PC-9 (cell line): ENCODE measurements around the gene CNTNAP2. TPM values are rescaled to one million over a fixed set of nuclear protein-coding genes. Genes with fewer than 3 reads are reported as not detected.

Experiments
- BruUV-seq: library from RNA; stranded (reverse); fragments of 400-500 nt; replicated peaks from 2 replicates; lab custom pipeline; 2021; lab: Mats Ljungman, UMichigan
- CTCF ChIA-PET: fragments of 300-600 bp; sonication (Branson Sonifier 250); formaldehyde crosslinking; loops from one replicate; lab custom pipeline; 2022; ENCODE audit warnings: antibody characterized with exemption; lab: Charles Lee
- POLR2A ChIA-PET: fragments of 300-600 bp; sonication (Branson Sonifier 250); formaldehyde crosslinking; loops from one replicate; lab custom pipeline; 2022; ENCODE audit warnings: antibody characterized with exemption; ENCODE audit not compliant: unreplicated experiment; lab: Charles Lee
- DNase-seq, 2 experiments: peaks; one replicate each; pipeline versions ENCODE4 v3.0.0 to v3.0.0-alpha.2; 2015 to 2022; ENCODE audit warnings: mixed read lengths in 1 of 2
- H2AFZ ChIP-seq: fragments of 200-600 bp; sonication (generic); 2 replicates; pipeline ENCODE4 v1.8.1; 2017; ENCODE audit warnings: antibody characterized with exemption
- H3F3A ChIP-seq: fragments of 200-600 bp; sonication (generic); 2 replicates; pipeline ENCODE4 v1.8.1; 2017; ENCODE audit warnings: antibody characterized with exemption, mild to moderate bottlenecking, low read depth; ENCODE audit not compliant: insufficient read depth
- H3K27ac ChIP-seq: fragments of 200-600 bp; sonication (generic); 2 replicates; pipeline ENCODE4 v1.6.1; 2016; ENCODE audit warnings: mixed run types
- H3K27me3 ChIP-seq: fragments of 200-600 bp; sonication (generic); 2 replicates; pipeline ENCODE4 v1.6.1; 2016; ENCODE audit warnings: low read depth, mixed run types; ENCODE audit not compliant: insufficient read depth
- H3K36me3 ChIP-seq: fragments of 200-600 bp; sonication (generic); 2 replicates; pipeline ENCODE4 v1.6.1; 2016; ENCODE audit warnings: low read depth, mixed run types
- H3K4me1 ChIP-seq: fragments of 200-600 bp; sonication (generic); replicated peaks from 2 replicates; pipeline ENCODE4 v1.6.1; 2016; ENCODE audit warnings: mixed run types; ENCODE audit not compliant: insufficient read depth
- H3K4me2 ChIP-seq: fragments of 200-600 bp; sonication (generic); 2 replicates; pipeline ENCODE4 v1.6.1; 2017; ENCODE audit warnings: mixed run types
- H3K4me3 ChIP-seq: fragments of 200-600 bp; sonication (generic); 2 replicates; pipeline ENCODE4 v1.6.1; 2016; ENCODE audit warnings: mixed run types
- H3K79me2 ChIP-seq: fragments of 200-600 bp; sonication (generic); 2 replicates; pipeline ENCODE4 v1.6.1; 2017; ENCODE audit warnings: low read depth, mixed run types
- H3K9me2 ChIP-seq: fragments of 200-600 bp; sonication (generic); 2 replicates; pipeline ENCODE4 v1.8.1; 2017; ENCODE audit warnings: mild to moderate bottlenecking; ENCODE audit not compliant: insufficient read depth
- H3K9me3 ChIP-seq: fragments of 200-600 bp; sonication (generic); 2 replicates; pipeline ENCODE4 v1.8.1; 2016; ENCODE audit warnings: low read depth; ENCODE audit not compliant: insufficient read depth
- H4K20me1 ChIP-seq: fragments of 200-600 bp; sonication (generic); 2 replicates; pipeline ENCODE4 v1.8.1; 2017; ENCODE audit not compliant: insufficient read depth
- EZH2 ChIP-seq: fragments of 200-600 bp; sonication (generic); IDR thresholded peaks from 2 replicates; pipeline ENCODE4 v1.8.0; 2017; ENCODE audit warnings: antibody characterized with exemption, low read depth
- intact Hi-C: fragments of 100-400 bp; cut with micrococcal nuclease; formaldehyde crosslinking; loops from one replicate; pipeline ENCODE4 v1.10.0; 2022; ENCODE audit not compliant: unreplicated experiment
- total RNA-seq: library from RNA; stranded (reverse); gene quantifications from 2 replicates; pipeline ENCODE4 v1.2.3, GENCODE V29; 2021
- TF ChIP-seq, protein P1 (sequence below): fragments of 200-600 bp; sonication (generic); conservative IDR thresholded peaks from 2 replicates; pipeline ENCODE4 v1.6.1; 2017; ENCODE audit warnings: mixed run types, antibody characterized with exemption, mild to moderate bottlenecking, moderate library complexity

CNTNAP2 gene
- total RNA-seq, 1 experiment from 2014 or later = not detected

DNA sequence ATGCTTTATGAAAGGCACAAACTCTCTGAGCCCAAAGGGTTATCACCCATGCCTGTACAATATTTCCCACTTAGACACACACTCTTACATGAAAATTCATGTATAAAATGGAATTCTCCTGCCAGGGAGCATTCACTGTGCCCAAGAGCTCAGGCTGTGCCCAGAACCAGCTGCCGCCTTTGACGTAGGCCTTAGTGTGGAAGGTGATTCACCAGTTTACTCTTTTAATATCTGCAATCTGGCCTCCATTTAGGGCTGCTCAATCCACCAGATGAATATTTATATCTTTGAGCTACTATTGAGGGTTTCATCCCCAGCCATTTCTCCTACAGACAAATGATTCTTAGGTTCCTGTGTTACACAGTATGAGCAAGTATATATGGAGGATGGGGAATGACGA, 849.7 kb downstream of the CNTNAP2 start:
- TF ChIP-seq, protein P1, sequence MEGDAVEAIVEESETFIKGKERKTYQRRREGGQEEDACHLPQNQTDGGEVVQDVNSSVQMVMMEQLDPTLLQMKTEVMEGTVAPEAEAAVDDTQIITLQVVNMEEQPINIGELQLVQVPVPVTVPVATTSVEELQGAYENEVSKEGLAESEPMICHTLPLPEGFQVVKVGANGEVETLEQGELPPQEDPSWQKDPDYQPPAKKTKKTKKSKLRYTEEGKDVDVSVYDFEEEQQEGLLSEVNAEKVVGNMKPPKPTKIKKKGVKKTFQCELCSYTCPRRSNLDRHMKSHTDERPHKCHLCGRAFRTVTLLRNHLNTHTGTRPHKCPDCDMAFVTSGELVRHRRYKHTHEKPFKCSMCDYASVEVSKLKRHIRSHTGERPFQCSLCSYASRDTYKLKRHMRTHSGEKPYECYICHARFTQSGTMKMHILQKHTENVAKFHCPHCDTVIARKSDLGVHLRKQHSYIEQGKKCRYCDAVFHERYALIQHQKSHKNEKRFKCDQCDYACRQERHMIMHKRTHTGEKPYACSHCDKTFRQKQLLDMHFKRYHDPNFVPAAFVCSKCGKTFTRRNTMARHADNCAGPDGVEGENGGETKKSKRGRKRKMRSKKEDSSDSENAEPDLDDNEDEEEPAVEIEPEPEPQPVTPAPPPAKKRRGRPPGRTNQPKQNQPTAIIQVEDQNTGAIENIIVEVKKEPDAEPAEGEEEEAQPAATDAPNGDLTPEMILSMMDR = no peak
- TF ChIP-seq EZH2 = no peak
- Histone ChIP-seq H2AFZ (no peak overlapping the region), H3K4me2 (no peak overlapping the region), H3K9me2 (no peaks in the 10 kb centered on the region), H3K9me3 (no peaks in the 10 kb centered on the region), H3K79me2 (no peaks in the 10 kb centered on the region), H3K27ac (no peak overlapping the region), H3K4me1 (no peaks in the 10 kb centered on the region), H4K20me1 (no peaks in the 10 kb centered on the region), H3F3A (no peaks in the 10 kb centered on the region), H3K27me3 (no peaks in the 10 kb centered on the region), H3K4me3 (no peak overlapping the region), H3K36me3 (no peaks in the 10 kb centered on the region)
- POLR2A ChIA-PET = no interaction called here
- no peak for DNase-seq
- no TSS peak for BruUV-seq
- intact Hi-C loops = no loop called here
- CTCF ChIA-PET = no interaction called here

DNA sequence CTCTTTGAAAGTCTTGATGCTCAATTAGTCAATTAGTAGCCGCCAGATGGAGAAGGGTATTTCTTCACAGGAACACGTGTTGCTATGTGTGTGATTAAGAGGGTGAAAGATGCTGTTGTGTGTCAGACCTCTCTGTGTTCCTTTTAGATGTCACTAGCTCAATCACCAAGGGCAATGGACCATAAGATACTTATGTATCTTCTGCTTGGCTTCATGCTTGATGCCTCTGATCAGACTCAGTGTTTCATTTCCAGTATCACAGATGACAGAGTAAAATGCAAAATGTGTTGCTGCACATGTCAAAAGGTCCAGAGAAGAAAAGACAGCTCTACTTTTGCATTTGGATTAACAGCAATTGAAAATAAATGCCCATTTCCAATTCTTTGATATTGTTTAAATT, 865.9 kb downstream of the CNTNAP2 start:
- CTCF ChIA-PET = no interaction called here
- H3K4me1 ChIP-seq = no peaks in the 10 kb centered on the region
- POLR2A ChIA-PET = no interaction called here
- no peaks in the 10 kb centered on the region; the same call in 1 of the 2 replicates for H3K9me2 ChIP-seq
- H3K27me3 ChIP-seq = no peaks in the 10 kb centered on the region
- H3F3A ChIP-seq = no peaks in the 10 kb centered on the region
- DNase-seq = no peak
- H2AFZ ChIP-seq = no peak overlapping the region
- BruUV-seq = no TSS peak
- no peak overlapping the region for H3K4me3 ChIP-seq
- H3K36me3 ChIP-seq = no peaks in the 10 kb centered on the region
- no peak overlapping the region for H3K4me2 ChIP-seq
- no peaks in the 10 kb centered on the region for H3K9me3 ChIP-seq
- intact Hi-C loops = no loop called here
- H3K27ac ChIP-seq = no peak overlapping the region
- H4K20me1 ChIP-seq = no peaks in the 10 kb centered on the region; the same call in 1 of the 2 replicates
- TF ChIP-seq, protein P1 = no peak
- no peak for TF ChIP-seq EZH2
- H3K79me2 ChIP-seq = no peaks in the 10 kb centered on the region

DNA sequence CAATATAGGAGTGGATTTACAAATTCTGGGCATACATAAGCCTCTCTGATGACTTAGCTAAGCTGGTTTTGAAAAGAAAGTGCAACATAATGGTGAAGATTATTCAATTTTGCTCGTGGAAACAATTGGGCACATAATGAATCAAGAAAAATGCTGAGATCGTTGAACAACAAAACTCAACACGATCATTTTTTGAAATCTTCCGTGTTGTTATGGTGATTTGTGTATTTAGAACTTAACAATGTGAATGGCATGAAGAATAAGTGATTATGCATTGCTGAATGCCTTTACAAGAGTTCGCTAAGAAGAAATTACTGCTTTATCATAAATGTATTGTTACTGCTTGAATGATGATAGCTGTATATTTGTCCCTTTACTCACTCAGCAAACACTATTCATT, 875.0 kb downstream of the CNTNAP2 start:
- Histone ChIP-seq H3K36me3 (no peaks in the 10 kb centered on the region), H3K9me2 (no peaks in the 10 kb centered on the region), H3K27ac (no peak overlapping the region), H3F3A (no peaks in the 10 kb centered on the region), H3K9me3 (no peaks in the 10 kb centered on the region), H4K20me1 (no peaks in the 10 kb centered on the region; the same call in 1 of the 2 replicates), H3K79me2 (no peaks in the 10 kb centered on the region), H3K27me3 (no peaks in the 10 kb centered on the region), H3K4me2 (no peak overlapping the region), H3K4me3 (no peak overlapping the region), H3K4me1 (no peaks in the 10 kb centered on the region), H2AFZ (no peak overlapping the region)
- TF ChIP-seq, protein P1 = no peak
- no peak for TF ChIP-seq EZH2
- ChIA-PET CTCF (no interaction called here), POLR2A (no interaction called here)
- no TSS peak for BruUV-seq
- intact Hi-C loops = no loop called here
- no peak for DNase-seq
